Retinal pigment epithelial cell (primary cell): Measurements from ENCODE around the gene RETSAT.
"Not testable (repeated sequence)": the region's sequence is repeated elsewhere in the genome, so short reads cannot be mapped to it uniquely, and the experiment has no call there.

ENCODE experiments used
- DNase-seq: peaks from one replicate; pipeline ENCODE4 v3.0.0-alpha.2; 2010; ENCODE audit warnings: low read depth
- H3K4me3 ChIP-seq: 2 replicates; pipeline ENCODE4 v1.5.1; 2011; ENCODE audit warnings: mild to moderate bottlenecking, low read length, control low read depth, moderate library complexity
- CTCF ChIP-seq: conservative IDR thresholded peaks from 2 replicates; pipeline ENCODE4 v1.5.1; 2011; ENCODE audit warnings: low read depth, low read length, control low read depth, inconsistent platforms

RETSAT gene

DNA sequence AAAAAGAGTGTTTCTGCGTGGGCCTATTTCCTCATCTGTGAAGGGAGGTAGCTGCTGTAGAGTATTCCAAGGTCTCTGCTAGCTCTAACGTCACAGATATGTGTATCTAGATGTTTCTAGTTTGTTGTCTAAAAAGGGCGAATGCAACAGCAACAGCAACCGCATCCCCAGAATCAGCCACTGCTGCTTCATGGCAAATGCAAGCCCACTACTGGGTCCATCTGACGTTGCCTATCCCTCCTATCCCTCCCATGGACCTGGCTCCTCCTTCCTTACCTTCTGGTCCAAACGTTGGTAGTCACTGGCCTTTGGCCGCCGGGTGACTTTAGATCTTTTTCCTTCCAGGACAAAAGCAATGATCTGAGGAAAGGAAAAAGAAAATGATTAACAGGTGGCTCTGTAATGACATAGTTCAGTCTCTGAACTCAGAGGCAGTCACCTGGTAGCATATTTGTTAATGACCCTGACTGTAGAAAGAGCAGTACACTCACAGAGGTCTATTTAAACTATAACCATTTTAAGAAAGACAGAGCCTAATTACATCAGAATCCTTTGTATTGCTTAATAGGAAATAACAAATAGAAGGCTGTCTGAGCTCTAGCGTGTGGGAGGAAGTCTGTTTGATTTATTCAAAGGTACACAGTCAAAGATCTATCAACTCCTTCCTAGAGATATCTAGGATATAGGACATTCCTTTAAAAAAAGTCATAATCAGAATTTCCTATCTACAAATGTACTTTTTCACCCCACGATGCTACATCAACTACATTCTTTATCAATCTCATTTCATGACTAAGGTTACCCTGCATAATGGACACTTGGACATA is 29.5 kb downstream of the RETSAT start:
- DNase-seq = no peak
- no peak for TF ChIP-seq CTCF
- peak overlapping the region; percentile 88 for H3K4me3 ChIP-seq

DNA sequence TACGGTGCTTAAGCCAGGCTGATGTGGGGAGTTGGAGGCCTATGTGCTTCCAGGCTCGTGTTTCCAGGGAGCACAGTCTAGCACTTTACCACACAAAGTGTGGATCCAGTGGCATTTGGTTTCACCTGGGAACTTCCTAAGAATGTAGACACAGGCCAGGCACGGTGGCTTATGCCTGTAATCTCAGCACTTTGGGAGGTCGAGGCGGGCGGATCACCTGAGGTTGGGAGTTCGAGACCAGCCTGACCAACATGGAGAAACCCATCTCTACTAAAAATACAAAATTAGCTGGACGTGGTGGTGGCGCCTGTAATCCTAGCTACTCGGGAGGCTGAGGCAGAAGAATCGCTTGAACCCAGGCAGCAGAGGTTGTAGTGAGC is 30.4 kb downstream of the RETSAT start:
- DNase-seq, H3K4me3 ChIP-seq: not testable (repeated sequence)

DNA sequence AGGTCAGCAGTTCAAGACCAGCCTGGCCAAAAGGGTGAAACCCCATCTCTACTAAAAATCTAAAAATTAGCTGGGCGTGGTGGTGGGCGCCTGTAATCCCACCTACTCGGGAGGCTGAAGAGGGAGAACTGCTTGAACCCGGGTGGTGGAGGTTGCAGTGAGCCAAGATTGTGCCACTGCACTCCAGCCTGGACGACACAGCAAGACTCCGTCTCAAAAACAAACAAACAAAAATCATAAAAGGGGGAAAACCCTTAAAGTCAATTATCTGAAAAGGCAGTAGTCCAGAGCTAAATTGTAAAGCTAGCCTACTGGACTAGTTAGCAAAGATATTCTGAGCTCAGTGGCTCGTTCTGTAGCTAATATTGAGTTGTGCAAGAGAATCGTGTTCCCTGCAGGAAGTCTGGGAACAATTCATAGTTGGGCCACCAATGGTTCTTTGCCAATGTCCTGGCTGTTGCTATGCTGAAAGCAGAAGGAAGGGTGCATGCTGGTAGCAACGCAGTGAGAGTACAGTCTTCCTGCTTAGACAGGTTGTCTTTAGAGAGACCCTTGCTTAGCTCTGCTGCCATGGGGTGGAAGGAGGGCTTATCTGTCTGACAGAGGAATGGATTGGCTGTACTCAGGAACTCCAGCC is 30.9 kb downstream of the RETSAT start:
- TF ChIP-seq CTCF = no peak
- H3K4me3 ChIP-seq = no peak overlapping the region
- DNase-seq = no peak

DNA sequence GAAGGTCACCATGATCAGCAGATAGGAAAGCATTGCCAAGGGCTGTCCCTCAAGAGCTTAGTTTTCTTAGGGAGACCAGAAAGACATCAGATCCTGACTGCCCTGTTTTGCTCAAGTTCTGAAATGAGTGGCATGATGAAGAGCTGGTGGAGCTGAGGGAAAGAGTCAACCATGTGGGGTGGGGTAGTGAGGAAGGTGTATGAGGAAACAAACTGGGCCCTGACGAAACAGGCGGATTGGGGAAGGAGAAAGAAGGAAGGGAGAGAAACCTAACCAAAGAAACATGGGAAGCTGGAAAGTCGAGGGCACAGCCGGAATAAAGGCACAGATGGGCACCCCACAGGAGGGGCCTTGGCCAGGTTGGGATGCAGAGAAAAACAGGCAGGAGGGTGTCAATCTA is 34.5 kb downstream of the RETSAT start:
- DNase-seq = no peak
- TF ChIP-seq CTCF = no peak
- no peak overlapping the region for H3K4me3 ChIP-seq

- H3K4me3 ChIP-seq = no peak overlapping the region
- no peak for TF ChIP-seq CTCF
- DNase-seq = no peak
These were observed 35.9 kb downstream of the RETSAT start for GRCh38 chr2:85318222-85319074.

DNA sequence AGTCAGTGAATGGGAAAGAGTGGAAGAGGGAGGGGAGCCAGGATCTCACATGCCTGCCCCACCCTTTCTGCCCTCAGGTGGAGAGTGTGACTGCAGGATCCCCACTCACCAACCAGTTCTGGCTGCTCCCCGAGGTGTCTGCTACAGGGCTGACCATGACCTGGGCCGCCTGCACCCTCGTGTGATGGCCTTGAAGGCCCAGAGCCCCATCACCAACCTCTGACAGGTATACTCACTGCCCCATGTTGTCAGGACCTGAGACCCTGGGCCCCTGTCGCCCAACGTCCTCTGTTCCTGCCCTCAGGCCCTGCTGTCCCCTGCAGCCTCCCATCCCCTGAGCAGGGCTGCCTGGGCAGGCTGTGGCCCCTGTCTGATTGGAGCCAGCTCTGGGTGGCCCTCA is 38.4 kb downstream of the RETSAT start:
- H3K4me3 ChIP-seq, DNase-seq: not testable (repeated sequence)

- TF ChIP-seq CTCF = no peak
- no peak overlapping the region for H3K4me3 ChIP-seq
- no peak for DNase-seq
These were observed 39.5 kb downstream of the RETSAT start for GRCh38 chr2:85314884-85315242.
